C4-2B (cell line): ENCODE measurements around the gene SCMH1.

Experiments used
- H3K27ac ChIP-seq: fragments of 450-650 bp; 2 replicates; pipeline ENCODE4 v1.5.1; 2017
- CTCF ChIP-seq: fragments of 450-650 bp; conservative IDR thresholded peaks from 2 replicates; pipeline ENCODE4 v1.5.1; 2017; ENCODE audit warnings: mild to moderate bottlenecking
- ZFX ChIP-seq: fragments of 450-650 bp; IDR thresholded peaks from 2 replicates; pipeline ENCODE4 v1.6.1; 2017

The SCMH1 gene

GRCh38 chr1:41038110-41038509, 204.0 kb downstream of the SCMH1 start:
- no peak overlapping the region for H3K27ac ChIP-seq
- TF ChIP-seq CTCF, result no peak; the same call in 1 of the 2 replicates
- no peak for TF ChIP-seq ZFX

DNA sequence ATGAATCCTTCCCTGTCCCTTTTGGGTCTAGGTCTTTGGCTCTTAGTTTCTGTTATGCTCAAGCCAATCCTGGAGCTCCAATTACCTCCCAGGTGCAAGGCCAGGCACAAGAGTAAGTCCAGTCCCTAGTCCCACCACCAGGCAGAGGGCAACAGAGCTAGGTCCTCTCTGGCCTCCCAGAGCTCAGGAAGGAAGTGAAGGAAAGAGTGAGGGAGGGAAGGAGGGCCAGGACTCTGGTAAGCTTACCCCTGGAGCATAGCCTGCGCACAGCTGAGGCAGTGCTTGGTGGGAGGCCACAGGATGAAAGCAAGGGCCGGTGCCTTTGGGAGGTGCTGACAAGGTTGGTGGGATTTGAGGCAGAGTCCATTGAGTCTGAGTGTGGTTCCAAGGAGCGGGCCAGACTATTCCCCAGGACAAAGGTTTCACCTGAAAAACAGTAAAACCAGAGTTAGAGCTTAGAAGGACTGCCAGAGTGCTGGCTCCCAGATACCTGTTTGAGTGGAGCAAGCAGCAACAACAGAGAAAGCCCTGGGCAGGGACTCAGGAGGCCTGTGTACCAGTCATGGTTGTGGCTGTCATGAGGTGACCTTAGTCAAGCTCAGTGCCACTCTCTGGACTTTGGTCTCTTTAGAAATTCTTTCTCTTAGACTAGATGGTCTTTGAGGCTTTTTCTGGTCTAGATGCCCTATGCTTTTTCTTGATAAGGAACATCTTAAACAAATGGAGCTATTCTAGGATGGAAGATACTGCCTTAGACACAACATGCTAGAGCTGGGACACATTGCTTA, 204.8 kb downstream of the SCMH1 start:
- H3K27ac ChIP-seq, result no peak overlapping the region

DNA sequence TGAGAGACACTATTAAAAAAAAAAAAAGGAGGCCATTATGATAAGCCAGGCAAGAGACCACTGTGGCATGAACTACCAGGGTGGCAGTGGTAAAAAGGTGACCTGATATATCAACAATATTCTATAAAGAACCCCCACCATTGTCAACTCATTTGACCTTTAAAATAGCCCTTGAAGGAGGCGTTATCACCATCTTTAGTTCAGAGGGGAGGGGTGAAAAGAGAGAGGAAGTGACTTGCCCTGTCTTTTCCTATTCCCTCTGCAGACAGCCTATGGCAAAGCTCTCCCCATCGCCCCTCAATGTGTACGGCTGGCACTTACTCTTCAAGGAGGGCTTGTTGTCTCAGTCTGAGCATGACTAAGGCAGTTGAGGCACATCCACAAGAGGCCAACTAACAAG, 208.8 kb downstream of the SCMH1 start:
- TF ChIP-seq ZFX (no peak), CTCF (no peak)
- no peak overlapping the region for H3K27ac ChIP-seq

More for the DNA sequence above, 204.8 kb downstream of the SCMH1 start:
- TF ChIP-seq CTCF (no peak), ZFX (no peak)

- no peak overlapping the region for H3K27ac ChIP-seq
- TF ChIP-seq CTCF, result no peak
Measured at GRCh38 chr1:41032147-41032546, 210.0 kb downstream of the SCMH1 start.

GRCh38 chr1:41030872-41031616, 211.1 kb downstream of the SCMH1 start:
- no peak overlapping the region for H3K27ac ChIP-seq

GRCh38 chr1:41028034-41028642, 214.0 kb downstream of the SCMH1 start:
- TF ChIP-seq CTCF, result no peak
- no peak for TF ChIP-seq ZFX
- H3K27ac ChIP-seq, result no peak overlapping the region

More at GRCh38 chr1:41030872-41031616, 211.1 kb downstream of the SCMH1 start:
- no peak for TF ChIP-seq CTCF
- TF ChIP-seq ZFX, result no peak
